Ovary (tissue), 3 donors: Measurements from ENCODE around the gene CKS1B.

Source experiments
- CTCF ChIP-seq, 3 donors: fragments of 450-650 bp in 2 of 3; fragments of 200-600 bp in 1 of 3; IDR thresholded peaks; one replicate each; pipeline versions ENCODE4 v1.5.1 to v1.8.0; 2016 to 2022; ENCODE audit warnings: antibody characterized with exemption in 3 of 3, mild to moderate bottlenecking in 1 of 3
- EP300 ChIP-seq: sonication (generic); formaldehyde crosslinking; IDR thresholded peaks from one replicate; pipeline ENCODE4 v1.6.1; 2017; ENCODE audit warnings: antibody characterized with exemption
- POLR2A ChIP-seq: fragments of 450-650 bp; IDR thresholded peaks from one replicate; pipeline ENCODE4 v1.6.1; 2017; ENCODE audit warnings: antibody characterized with exemption, mild to moderate bottlenecking, moderate library complexity
- donor health status: DM: no; HTN: no; CAD: no.

- no peak for TF ChIP-seq POLR2A
- TF ChIP-seq EP300 = no peak
- TF ChIP-seq CTCF (IDR thresholded peaks at IDR 0.05) = no peak
Measured at GRCh38 chr1:155015527-155016230, 41.2 kb downstream of the CKS1B start.
